Osteocyte (in vitro differentiated cells): Measurements from ENCODE around the gene PCDHGA8. TPM values are rescaled to one million over a fixed set of nuclear protein-coding genes. Genes with fewer than 3 reads are reported as not detected.
"Not testable (repeated sequence)": the region's sequence is repeated elsewhere in the genome, so short reads cannot be mapped to it uniquely, and the experiment has no call there.

Experiments used
- DNase-seq: peaks from one replicate; pipeline ENCODE4 v3.0.0; 2021; ENCODE audit warnings: mixed read lengths; ENCODE audit not compliant: unreplicated experiment; ENCODE audit errors: extremely low spot score
- H3K27ac Mint-ChIP-seq: one replicate; pipeline ENCODE4 v1.8.0; 2021; ENCODE audit warnings: mild to moderate bottlenecking, mixed read lengths; ENCODE audit not compliant: unreplicated experiment
- H3K27me3 Mint-ChIP-seq: one replicate; pipeline ENCODE4 v1.8.0; 2021; ENCODE audit warnings: mixed read lengths; ENCODE audit not compliant: unreplicated experiment
- H3K36me3 Mint-ChIP-seq: one replicate; pipeline ENCODE4 v1.8.0; 2021; ENCODE audit warnings: mixed read lengths; ENCODE audit not compliant: unreplicated experiment
- H3K4me1 Mint-ChIP-seq: one replicate; pipeline ENCODE4 v1.8.0; 2021; ENCODE audit warnings: mixed read lengths; ENCODE audit not compliant: unreplicated experiment
- H3K4me3 Mint-ChIP-seq: one replicate; pipeline ENCODE4 v1.8.0; 2021; ENCODE audit warnings: mild to moderate bottlenecking, moderate library complexity, mixed read lengths; ENCODE audit not compliant: unreplicated experiment
- H3K9me3 Mint-ChIP-seq: one replicate; pipeline ENCODE4 v1.8.0; 2021; ENCODE audit warnings: mixed read lengths; ENCODE audit not compliant: unreplicated experiment
- CTCF ChIP-seq: fragments of 200-600 bp; sonication (generic); IDR thresholded peaks from 2 replicates; pipeline ENCODE4 v1.5.0; 2021; ENCODE audit warnings: antibody characterized with exemption, mild to moderate bottlenecking, moderate library complexity
- total RNA-seq: library from RNA; stranded (reverse); gene quantifications from 2 replicates; pipeline ENCODE4 v1.2.1, GENCODE V29; 2021

Gene PCDHGA8
- total RNA-seq, 1 donor from 2014 or later = 0.51 TPM

DNA sequence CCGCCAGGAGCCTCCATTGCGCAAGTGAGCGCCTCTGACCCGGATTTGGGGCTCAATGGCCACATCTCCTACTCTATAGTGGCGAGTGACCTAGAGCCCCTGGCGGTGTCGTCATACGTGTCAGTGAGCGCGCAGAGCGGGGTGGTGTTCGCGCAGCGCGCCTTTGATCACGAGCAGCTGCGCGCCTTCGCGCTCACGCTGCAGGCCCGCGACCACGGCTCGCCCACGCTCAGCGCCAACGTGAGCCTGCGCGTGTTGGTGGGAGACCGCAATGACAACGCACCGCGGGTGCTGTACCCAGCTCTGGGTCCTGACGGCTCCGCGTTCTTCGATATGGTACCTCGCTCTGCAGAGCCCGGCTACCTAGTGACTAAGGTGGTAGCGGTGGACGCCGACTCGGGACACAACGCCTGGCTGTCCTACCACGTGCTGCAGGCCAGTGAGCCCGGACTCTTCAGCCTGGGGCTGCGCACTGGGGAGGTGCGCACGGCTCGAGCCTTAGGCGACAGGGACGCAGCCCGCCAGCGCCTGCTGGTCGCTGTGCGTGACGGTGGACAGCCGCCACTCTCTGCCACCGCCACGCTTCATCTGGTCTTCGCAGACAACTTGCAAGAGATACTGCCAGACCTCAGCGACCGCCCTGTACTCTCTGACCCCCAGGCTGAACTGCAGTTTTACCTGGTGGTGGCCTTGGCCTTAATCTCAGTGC is 17.3 kb downstream of the PCDHGA8 start:
- TF ChIP-seq CTCF = no peak
- H3K27ac Mint-ChIP-seq = peak overlapping the region; percentile 63
- no peaks in the 10 kb centered on the region for H3K27me3 Mint-ChIP-seq
- no peak for DNase-seq
- peak overlapping the region; percentile 63 for H3K4me3 Mint-ChIP-seq
- H3K4me1 Mint-ChIP-seq = peaks cover 28% of the 10 kb centered on the region
- H3K9me3 Mint-ChIP-seq = peaks cover 18% of the 10 kb centered on the region
- peaks cover 54% of the 10 kb centered on the region for H3K36me3 Mint-ChIP-seq

DNA sequence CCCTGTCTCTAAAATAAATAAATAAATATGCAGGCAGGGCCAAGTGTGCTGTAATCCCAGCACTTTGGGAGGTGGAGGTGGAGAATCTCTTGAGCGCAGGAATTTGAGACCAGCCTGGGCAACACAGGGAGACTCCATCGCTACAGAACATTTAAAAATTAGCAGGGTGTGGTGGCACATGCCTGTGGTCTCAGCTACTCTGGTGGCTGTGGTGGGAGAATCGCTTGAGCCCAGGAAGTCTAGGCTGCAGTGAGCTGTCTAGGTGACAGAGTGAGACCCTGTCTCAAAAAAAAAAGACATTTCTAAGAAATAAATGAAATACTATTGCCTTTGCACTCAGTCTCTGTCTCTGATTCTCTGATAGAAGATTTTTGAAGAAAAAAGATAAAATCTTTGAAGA is 19.1 kb downstream of the PCDHGA8 start:
- no peak for TF ChIP-seq CTCF
- peaks cover 29% of the 10 kb centered on the region for H3K9me3 Mint-ChIP-seq
- H3K27ac Mint-ChIP-seq = no peak overlapping the region
- H3K4me3 Mint-ChIP-seq = peak overlapping the region; percentile 50
- H3K36me3 Mint-ChIP-seq = peaks cover 66% of the 10 kb centered on the region
- DNase-seq = no peak
- H3K27me3 Mint-ChIP-seq = no peaks in the 10 kb centered on the region
- peaks cover 28% of the 10 kb centered on the region for H3K4me1 Mint-ChIP-seq

DNA sequence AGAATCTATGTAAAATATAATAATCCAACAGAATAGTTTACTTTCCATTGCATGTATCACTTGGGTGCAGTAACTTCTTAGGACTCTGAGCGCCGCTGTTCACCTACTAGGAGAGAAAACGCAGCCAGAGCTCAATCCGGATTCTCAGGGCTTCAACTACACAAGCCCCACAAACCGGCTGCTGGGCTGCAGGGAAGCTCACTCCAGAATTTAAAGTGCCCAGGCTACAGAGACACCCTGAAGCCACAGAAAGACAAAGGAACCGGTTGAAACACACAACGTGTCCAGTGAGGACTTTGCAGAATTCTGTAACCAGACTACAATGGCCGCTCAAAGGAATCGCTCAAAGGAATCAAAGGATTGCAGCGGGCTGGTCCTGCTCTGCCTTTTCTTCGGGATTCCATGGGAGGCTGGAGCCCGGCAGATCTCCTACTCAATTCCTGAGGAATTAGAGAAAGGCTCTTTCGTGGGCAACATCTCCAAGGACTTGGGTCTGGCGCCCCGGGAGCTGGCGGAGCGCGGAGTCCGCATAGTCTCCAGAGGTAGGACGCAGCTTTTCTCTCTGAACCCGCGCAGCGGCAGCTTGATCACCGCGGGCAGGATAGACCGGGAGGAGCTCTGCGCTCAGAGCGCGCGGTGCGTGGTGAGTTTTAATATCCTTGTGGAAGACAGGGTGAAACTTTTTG is 20.6 kb downstream of the PCDHGA8 start, which contains the start of gene PCDHGA10:
PCDHGA10 (plus strand) TSS at position 134 of the 686 bp plus-strand sequence; CDS start at position 323, 189 bp downstream.
- TF ChIP-seq CTCF = peak; percentile 62
- DNase-seq = no peak

GRCh38 chr5:141413540-141414069 is 21.2 kb downstream of the PCDHGA8 start:
- Mint-ChIP-seq H3K4me3 (peak overlapping the region; percentile 76), H3K27me3 (no peaks in the 10 kb centered on the region), H3K9me3 (peaks cover 31% of the 10 kb centered on the region), H3K27ac (peak overlapping the region; percentile 84), H3K4me1 (peaks cover 22% of the 10 kb centered on the region), H3K36me3 (peaks cover 69% of the 10 kb centered on the region)
- DNase-seq = no peak
- TF ChIP-seq CTCF = no peak

More for the DNA sequence above, 20.6 kb downstream of the PCDHGA8 start, which contains the start of gene PCDHGA10:
- peaks cover 24% of the 10 kb centered on the region for H3K4me1 Mint-ChIP-seq
- H3K27me3 Mint-ChIP-seq = no peaks in the 10 kb centered on the region
- peaks cover 31% of the 10 kb centered on the region for H3K9me3 Mint-ChIP-seq
- H3K27ac Mint-ChIP-seq = peak within 1 kb of the TSS; percentile 84
- H3K4me3 Mint-ChIP-seq = peak within 1 kb of the TSS; percentile 76
- H3K36me3 Mint-ChIP-seq = peaks cover 68% of the 10 kb centered on the region

DNA sequence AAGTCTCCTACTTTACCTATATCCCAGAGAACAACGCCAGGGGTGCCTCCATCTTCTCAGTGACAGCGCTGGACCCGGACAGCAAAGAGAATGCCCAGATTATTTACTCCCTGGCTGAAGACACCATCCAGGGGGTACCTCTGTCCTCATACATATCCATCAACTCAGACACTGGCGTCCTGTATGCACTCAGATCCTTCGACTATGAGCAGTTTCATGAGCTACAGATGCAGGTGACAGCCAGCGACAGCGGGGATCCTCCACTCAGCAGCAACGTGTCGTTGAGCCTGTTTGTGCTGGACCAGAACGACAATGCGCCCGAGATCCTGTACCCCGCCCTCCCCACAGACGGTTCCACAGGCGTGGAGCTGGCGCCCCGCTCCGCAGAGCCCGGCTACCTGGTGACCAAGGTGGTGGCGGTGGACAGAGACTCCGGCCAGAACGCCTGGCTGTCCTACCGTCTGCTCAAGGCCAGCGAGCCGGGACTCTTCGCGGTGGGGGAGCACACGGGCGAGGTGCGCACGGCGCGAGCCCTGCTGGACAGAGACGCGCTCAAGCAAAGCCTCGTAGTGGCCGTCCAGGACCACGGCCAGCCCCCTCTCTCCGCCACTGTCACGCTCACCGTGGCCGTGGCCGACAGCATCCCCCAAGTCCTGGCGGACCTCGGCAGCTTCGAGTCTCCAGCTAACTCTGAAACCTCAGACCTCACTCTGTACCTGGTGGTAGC is 22.3 kb downstream of the PCDHGA8 start:
- peaks cover 65% of the 10 kb centered on the region for H3K36me3 Mint-ChIP-seq
- H3K27me3 Mint-ChIP-seq = not testable (repeated sequence)

DNA sequence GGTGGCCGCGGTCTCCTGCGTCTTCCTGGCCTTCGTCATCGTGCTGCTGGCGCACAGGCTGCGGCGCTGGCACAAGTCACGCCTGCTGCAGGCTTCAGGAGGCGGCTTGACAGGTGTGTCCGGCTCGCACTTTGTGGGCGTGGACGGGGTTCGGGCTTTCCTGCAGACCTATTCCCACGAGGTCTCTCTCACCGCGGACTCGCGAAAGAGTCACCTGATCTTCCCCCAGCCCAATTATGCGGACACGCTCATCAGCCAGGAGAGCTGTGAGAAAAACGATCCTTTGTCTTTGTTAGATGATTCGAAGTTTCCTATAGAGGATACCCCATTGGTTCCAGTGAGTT is 22.8 kb downstream of the PCDHGA8 start:
- Mint-ChIP-seq H3K4me1 (peaks cover 20% of the 10 kb centered on the region), H3K9me3 (peaks cover 32% of the 10 kb centered on the region), H3K36me3 (peaks cover 67% of the 10 kb centered on the region)
- not testable (repeated sequence) for H3K4me3 Mint-ChIP-seq, H3K27me3 Mint-ChIP-seq, DNase-seq, H3K27ac Mint-ChIP-seq

More for the DNA sequence above, 22.3 kb downstream of the PCDHGA8 start:
- DNase-seq, H3K27ac Mint-ChIP-seq, H3K4me3 Mint-ChIP-seq: not testable (repeated sequence)
- Mint-ChIP-seq H3K4me1 (peaks cover 22% of the 10 kb centered on the region), H3K9me3 (peaks cover 34% of the 10 kb centered on the region)
